SK-N-MC (cell line): ENCODE measurements around the gene HAGHL.

Source experiments
- EZH2 ChIP-seq: fragments of 200-600 bp; sonication (generic); IDR thresholded peaks from one replicate; pipeline ENCODE4 v1.6.1; 2017; ENCODE audit warnings: antibody characterized with exemption
- POLR2AphosphoS5 ChIP-seq: IDR thresholded peaks from 2 replicates; pipeline ENCODE4 v1.6.1; 2012; ENCODE audit warnings: mild to moderate bottlenecking, low read depth, low read length, borderline replicate concordance

- no peak for TF ChIP-seq POLR2AphosphoS5
- TF ChIP-seq EZH2 = no peak
Observed at GRCh38 chr16:711084-711483, 15.8 kb upstream of the HAGHL start.
